ENCODE results near the gene CCR5AS.

- no peak for TF ChIP-seq CTCF (IDR thresholded peaks at IDR 0.05)
- TF ChIP-seq POLR2A (IDR thresholded peaks at IDR 0.05) = no peak
These were observed 451 bp downstream of the CCR5AS start for GRCh38 chr3:46406443-46406787.
